ENCODE results near the gene SMLR1.
"Not testable (repeated sequence)": the region's sequence is repeated elsewhere in the genome, so short reads cannot be mapped to it uniquely, and the experiment has no call there.

Gene SMLR1

GRCh38 chr6:130827247-130828149 lies at the start of gene SMLR1:
Gene SMLR1 (plus strand): TSS chr6:130827406. CDS start chr6:130827414, 8 bp downstream.
- DNase-seq = no peak
- ATAC-seq = no peak

GRCh38 chr6:130778946-130779657 lies 48.1 kb upstream of the SMLR1 start:
- DNase-seq (no peak), ATAC-seq (no peak)

GRCh38 chr6:130779658-130780033 lies 47.6 kb upstream of the SMLR1 start:
- ATAC-seq (no peak), DNase-seq (no peak)

GRCh38 chr6:130780122-130780521 lies 47.1 kb upstream of the SMLR1 start:
- no peak for DNase-seq
- ATAC-seq = no peak

GRCh38 chr6:130781557-130781956 lies 45.6 kb upstream of the SMLR1 start:
- peak; percentile 23 for ATAC-seq
- DNase-seq = no peak

- no peak for ATAC-seq
- no peak for DNase-seq
These were observed 43.6 kb upstream of the SMLR1 start for GRCh38 chr6:130783416-130784107.

GRCh38 chr6:130787726-130788500 lies 39.3 kb upstream of the SMLR1 start:
- DNase-seq (no peak), ATAC-seq (no peak)

- DNase-seq (no peak), ATAC-seq (no peak)
These were observed 38.3 kb upstream of the SMLR1 start for GRCh38 chr6:130788954-130789353.

GRCh38 chr6:130794010-130794697 lies 33.1 kb upstream of the SMLR1 start:
- no peak for DNase-seq
- peak; percentile 71 for ATAC-seq

GRCh38 chr6:130794738-130795137 lies 32.5 kb upstream of the SMLR1 start:
- DNase-seq (no peak), ATAC-seq (no peak)

GRCh38 chr6:130796313-130796905 lies 30.8 kb upstream of the SMLR1 start:
- ATAC-seq = no peak

GRCh38 chr6:130797061-130797460 lies 30.1 kb upstream of the SMLR1 start:
- no peak for ATAC-seq

More at GRCh38 chr6:130796313-130796905, 30.8 kb upstream of the SMLR1 start:
- DNase-seq = no peak

GRCh38 chr6:130801368-130801767 lies 25.8 kb upstream of the SMLR1 start:
- not testable (repeated sequence) for ATAC-seq, DNase-seq

More at GRCh38 chr6:130797061-130797460, 30.1 kb upstream of the SMLR1 start:
- DNase-seq = no peak

GRCh38 chr6:130810307-130811030 lies 16.7 kb upstream of the SMLR1 start:
- DNase-seq (no peak), ATAC-seq (no peak)

- DNase-seq (no peak), ATAC-seq (no peak)
These were observed 15.3 kb upstream of the SMLR1 start for GRCh38 chr6:130811932-130812331.

GRCh38 chr6:130814506-130814905 lies 12.7 kb upstream of the SMLR1 start:
- ATAC-seq = no peak

GRCh38 chr6:130815200-130816071 lies 11.8 kb upstream of the SMLR1 start:
- DNase-seq = no peak
- no peak for ATAC-seq

More at GRCh38 chr6:130814506-130814905, 12.7 kb upstream of the SMLR1 start:
- DNase-seq = no peak

- DNase-seq (no peak), ATAC-seq (no peak)
These were observed 4.5 kb upstream of the SMLR1 start for GRCh38 chr6:130822736-130823135.

Measured in stimulated activated naive CD8-positive, alpha-beta T cell treated with anti-CD3 and anti-CD28 coated beads, Interleukin-15, Interleukin-2, amounts not matched to agents 100 U/mL and 50 U/mL, for 24 hours (primary cell).